Astrocyte (in vitro differentiated cells and primary cell): Measurements from ENCODE around the gene EGFR. TPM values are rescaled to one million over a fixed set of nuclear protein-coding genes. Genes with fewer than 3 reads are reported as not detected.

ENCODE experiments used
- DNase-seq: peaks from one replicate; pipeline ENCODE4 v3.0.0-alpha.2; 2010; ENCODE audit warnings: low read depth
- FAIRE-seq: peaks from 2 replicates; lab custom pipeline; 2011; peaks lifted over from hg19 to GRCh38; lab: Jason Lieb, UNC
- H2AFZ ChIP-seq: 2 replicates; pipeline ENCODE4 v1.6.0; 2012; ENCODE audit warnings: low read depth, low read length, inconsistent platforms
- H3K27ac ChIP-seq: 2 replicates; pipeline ENCODE4 v1.5.1; 2011; ENCODE audit warnings: low read depth, low read length, inconsistent platforms
- H3K27me3 ChIP-seq: 2 replicates; pipeline ENCODE4 v1.6.0; 2011; ENCODE audit warnings: low read length, inconsistent platforms; ENCODE audit not compliant: insufficient read depth
- H3K36me3 ChIP-seq: 2 replicates; pipeline ENCODE4 v1.5.1; 2011; ENCODE audit warnings: low read length, inconsistent platforms; ENCODE audit not compliant: insufficient read depth
- H3K4me1 ChIP-seq: 2 replicates; pipeline ENCODE4 v1.5.1; 2011; ENCODE audit warnings: low read length, inconsistent platforms; ENCODE audit not compliant: insufficient read depth
- H3K4me2 ChIP-seq: 2 replicates; pipeline ENCODE4 v1.6.0; 2012; ENCODE audit warnings: low read length, inconsistent platforms
- H3K4me3 ChIP-seq: 2 replicates; pipeline ENCODE4 v1.5.1; 2011; ENCODE audit warnings: low read depth, mild to moderate bottlenecking, low read length, inconsistent platforms; ENCODE audit not compliant: insufficient read depth
- H3K79me2 ChIP-seq: 2 replicates; pipeline ENCODE4 v1.6.0; 2012; ENCODE audit warnings: mild to moderate bottlenecking, low read length, inconsistent platforms; ENCODE audit not compliant: insufficient read depth
- H3K9ac ChIP-seq: 2 replicates; pipeline ENCODE4 v1.6.0; 2012; ENCODE audit warnings: mild to moderate bottlenecking, low read length, inconsistent platforms
- H3K9me3 ChIP-seq: 2 replicates; pipeline ENCODE4 v1.5.1; 2012; ENCODE audit warnings: low read depth, mild to moderate bottlenecking, low read length, inconsistent platforms; ENCODE audit not compliant: insufficient read depth
- H4K20me1 ChIP-seq: 2 replicates; pipeline ENCODE4 v1.6.0; 2012; ENCODE audit warnings: low read length, inconsistent platforms; ENCODE audit not compliant: insufficient read depth
- H3K27ac Mint-ChIP-seq: one replicate; pipeline ENCODE4 v1.8.0; 2021; ENCODE audit warnings: mild to moderate bottlenecking, mixed read lengths; ENCODE audit not compliant: unreplicated experiment
- H3K27me3 Mint-ChIP-seq: one replicate; pipeline ENCODE4 v1.8.0; 2021; ENCODE audit warnings: low read depth, mixed read lengths; ENCODE audit not compliant: unreplicated experiment
- H3K36me3 Mint-ChIP-seq: one replicate; pipeline ENCODE4 v1.8.0; 2021; ENCODE audit warnings: low read depth, mixed read lengths; ENCODE audit not compliant: unreplicated experiment
- H3K4me1 Mint-ChIP-seq: one replicate; pipeline ENCODE4 v1.8.0; 2021; ENCODE audit warnings: low read depth, mixed read lengths; ENCODE audit not compliant: unreplicated experiment
- H3K4me3 Mint-ChIP-seq: one replicate; pipeline ENCODE4 v1.8.0; 2021; ENCODE audit warnings: mild to moderate bottlenecking, moderate library complexity, mixed read lengths; ENCODE audit not compliant: unreplicated experiment
- H3K9me3 Mint-ChIP-seq: one replicate; pipeline ENCODE4 v1.8.0; 2021; ENCODE audit warnings: mild to moderate bottlenecking, mixed read lengths; ENCODE audit not compliant: unreplicated experiment
- CTCF ChIP-seq: IDR thresholded peaks from 2 replicates; pipeline ENCODE4 v1.5.1; 2011; ENCODE audit warnings: low read depth, mild to moderate bottlenecking, inconsistent platforms, low read length, moderate library complexity; ENCODE audit not compliant: insufficient read depth
- EZH2 ChIP-seq: IDR thresholded peaks from 2 replicates; pipeline ENCODE4 v1.6.1; 2012; ENCODE audit warnings: mild to moderate bottlenecking, low read length, inconsistent platforms; ENCODE audit not compliant: insufficient read depth
- total RNA-seq: library from RNA; stranded (reverse); gene quantifications from 2 replicates; pipeline ENCODE4 v1.2.1, GENCODE V29; 2021

The EGFR gene
- total RNA-seq, 1 donor from 2014 or later, result 27.3 TPM

- DNase-seq (no peak), FAIRE-seq (no peak)
- H3K9me3 ChIP-seq, result no peaks in the 10 kb centered on the region
- H3K9ac ChIP-seq, result peak overlapping the region; percentile 44
- Mint-ChIP-seq H3K36me3 (peaks cover 17% of the 10 kb centered on the region), H3K27ac (no peak overlapping the region), H3K27me3 (no peaks in the 10 kb centered on the region), H3K4me1 (peaks cover 31% of the 10 kb centered on the region), H3K9me3 (no peaks in the 10 kb centered on the region), H3K4me3 (no peak overlapping the region)
- H3K4me3 ChIP-seq, result no peak overlapping the region
- no peaks in the 10 kb centered on the region for H4K20me1 ChIP-seq
- H3K27me3 ChIP-seq, result no peaks in the 10 kb centered on the region
- peaks cover 58% of the 10 kb centered on the region for H3K36me3 ChIP-seq
- H2AFZ ChIP-seq, result no peak overlapping the region
- H3K4me2 ChIP-seq, result no peak overlapping the region
- H3K27ac ChIP-seq, result peak overlapping the region; percentile 62
- H3K79me2 ChIP-seq, result peaks cover 8% of the 10 kb centered on the region
- TF ChIP-seq EZH2 (no peak), CTCF (no peak)
- H3K4me1 ChIP-seq, result peaks cover 46% of the 10 kb centered on the region
Measured at GRCh38 chr7:55161154-55161687, 142.4 kb downstream of the EGFR start.

- DNase-seq (no peak), FAIRE-seq (no peak)
- peaks cover 14% of the 10 kb centered on the region for H3K36me3 Mint-ChIP-seq
- no peak overlapping the region for H3K4me3 Mint-ChIP-seq
- Histone ChIP-seq H2AFZ (no peak overlapping the region), H3K27ac (no peak overlapping the region), H3K27me3 (no peaks in the 10 kb centered on the region), H3K36me3 (peaks cover 53% of the 10 kb centered on the region), H4K20me1 (peaks cover 4% of the 10 kb centered on the region), H3K4me2 (no peak overlapping the region), H3K4me1 (peaks cover 35% of the 10 kb centered on the region), H3K4me3 (no peak overlapping the region), H3K79me2 (peaks cover 11% of the 10 kb centered on the region), H3K9me3 (no peaks in the 10 kb centered on the region), H3K9ac (no peak overlapping the region)
- peaks cover 26% of the 10 kb centered on the region for H3K4me1 Mint-ChIP-seq
- no peak for TF ChIP-seq EZH2
- TF ChIP-seq CTCF, result no peak
- no peak overlapping the region for H3K27ac Mint-ChIP-seq
- H3K9me3 Mint-ChIP-seq, result no peaks in the 10 kb centered on the region
- H3K27me3 Mint-ChIP-seq, result no peaks in the 10 kb centered on the region
Measured at GRCh38 chr7:55162476-55162875, 143.7 kb downstream of the EGFR start.

DNA sequence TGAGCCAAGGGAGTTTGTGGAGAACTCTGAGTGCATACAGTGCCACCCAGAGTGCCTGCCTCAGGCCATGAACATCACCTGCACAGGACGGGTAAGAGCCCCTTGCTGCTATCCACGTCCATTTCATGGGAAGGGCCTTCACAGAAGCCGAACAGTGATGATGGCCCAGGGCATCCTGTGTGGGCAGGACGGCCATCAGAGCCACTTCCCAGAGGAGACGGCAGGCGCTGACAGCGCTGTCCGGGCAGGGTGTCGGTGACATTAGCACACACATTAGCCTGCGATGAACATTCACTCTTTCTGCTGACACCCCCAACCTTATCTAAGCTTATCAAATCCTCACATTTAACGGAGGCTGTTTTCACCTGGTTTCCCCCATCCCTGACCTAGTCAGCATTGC is 144.9 kb downstream of the EGFR start:
- H2AFZ ChIP-seq, result no peak overlapping the region
- Mint-ChIP-seq H3K36me3 (peaks cover 13% of the 10 kb centered on the region), H3K4me3 (no peak overlapping the region), H3K9me3 (no peaks in the 10 kb centered on the region), H3K27ac (no peak overlapping the region), H3K27me3 (no peaks in the 10 kb centered on the region), H3K4me1 (peaks cover 16% of the 10 kb centered on the region)
- H3K9ac ChIP-seq, result no peak overlapping the region
- no peaks in the 10 kb centered on the region for H3K27me3 ChIP-seq
- peaks cover 5% of the 10 kb centered on the region for H4K20me1 ChIP-seq
- H3K9me3 ChIP-seq, result no peaks in the 10 kb centered on the region
- FAIRE-seq (no peak), DNase-seq (no peak)
- no peak overlapping the region for H3K27ac ChIP-seq
- H3K4me2 ChIP-seq, result no peak overlapping the region
- H3K36me3 ChIP-seq, result peaks cover 45% of the 10 kb centered on the region
- H3K4me1 ChIP-seq, result peaks cover 22% of the 10 kb centered on the region
- H3K4me3 ChIP-seq, result no peak overlapping the region
- no peak for TF ChIP-seq CTCF
- no peak for TF ChIP-seq EZH2
- peaks cover 11% of the 10 kb centered on the region for H3K79me2 ChIP-seq
